ENCODE data around the gene KNDC1.
"Not testable (repeated sequence)": the region's sequence is repeated elsewhere in the genome, so short reads cannot be mapped to it uniquely, and the experiment has no call there.

The KNDC1 gene

GRCh38 chr10:133247681-133248333 is 87.8 kb downstream of the KNDC1 start:
- DNase-seq, result no peak

GRCh38 chr10:133248334-133248715 is 88.3 kb downstream of the KNDC1 start:
- DNase-seq, result no peak

DNA sequence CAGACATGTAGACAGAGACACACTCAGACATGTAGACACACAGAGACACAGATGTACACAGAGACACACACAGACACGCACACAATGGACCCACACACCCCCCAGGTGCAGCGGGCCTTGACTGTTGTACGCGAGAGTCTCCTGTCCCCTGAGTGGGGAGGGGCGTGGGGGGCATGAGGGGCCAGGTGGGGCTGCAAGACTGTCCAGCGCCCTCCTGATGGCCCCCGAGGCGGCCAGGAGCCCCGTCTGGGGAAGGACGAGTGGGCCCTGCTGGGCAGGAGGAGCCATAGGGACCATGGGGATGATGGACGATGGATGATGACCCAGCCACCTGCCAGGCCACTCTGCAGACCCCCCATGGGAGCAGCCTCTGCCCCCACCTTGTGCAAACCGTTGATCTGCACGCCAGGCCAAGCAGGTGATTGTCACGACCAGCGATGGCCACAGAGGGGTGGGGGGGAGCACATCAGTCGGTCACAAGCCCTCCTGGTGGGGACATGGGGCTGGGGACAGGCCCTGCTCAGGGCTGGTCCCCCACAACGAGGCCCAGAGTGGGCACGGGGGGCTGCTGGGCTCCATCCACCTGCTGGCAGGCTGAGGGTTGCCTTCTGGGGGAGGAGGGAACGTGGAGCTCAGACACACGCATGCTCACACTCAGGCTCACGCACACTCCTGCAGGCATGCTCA is 89.2 kb downstream of the KNDC1 start:
- no peak for DNase-seq

DNA sequence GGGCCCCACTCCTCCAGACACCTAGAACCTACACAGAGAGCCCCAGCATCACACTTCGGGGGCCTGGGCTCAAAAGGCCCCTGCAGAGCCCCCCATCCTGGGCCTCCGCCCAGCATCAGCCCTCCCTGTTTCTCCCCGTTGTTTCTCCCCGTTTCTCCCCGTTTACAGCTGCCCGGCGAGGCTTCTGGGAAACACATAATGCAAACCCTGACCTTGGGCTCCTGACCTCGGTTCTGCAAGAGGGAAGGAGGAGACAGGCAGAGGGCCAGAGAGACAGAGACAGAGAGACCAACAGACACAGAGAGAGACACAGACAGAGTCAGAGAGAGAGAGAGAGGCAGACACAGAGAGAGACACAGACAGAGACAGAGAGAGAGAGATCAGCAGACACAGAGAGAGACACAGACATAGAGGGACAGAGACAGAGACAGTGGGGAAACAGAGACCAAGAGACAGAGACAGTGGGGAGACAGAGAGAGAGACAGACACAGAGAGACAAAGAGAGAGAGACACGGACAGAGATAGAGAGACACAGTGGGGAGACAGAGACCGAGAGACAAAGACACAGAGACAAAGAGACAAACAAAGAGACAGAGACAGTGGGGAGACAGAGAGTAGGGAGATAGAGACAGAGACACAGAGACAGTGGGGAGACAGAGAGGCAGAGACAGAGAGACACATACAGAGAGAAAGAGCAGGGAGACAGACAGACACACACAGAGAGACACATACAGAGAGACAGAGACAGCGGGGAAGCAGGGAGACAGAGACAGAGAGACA is 90.1 kb downstream of the KNDC1 start:
- no peak for DNase-seq

DNA sequence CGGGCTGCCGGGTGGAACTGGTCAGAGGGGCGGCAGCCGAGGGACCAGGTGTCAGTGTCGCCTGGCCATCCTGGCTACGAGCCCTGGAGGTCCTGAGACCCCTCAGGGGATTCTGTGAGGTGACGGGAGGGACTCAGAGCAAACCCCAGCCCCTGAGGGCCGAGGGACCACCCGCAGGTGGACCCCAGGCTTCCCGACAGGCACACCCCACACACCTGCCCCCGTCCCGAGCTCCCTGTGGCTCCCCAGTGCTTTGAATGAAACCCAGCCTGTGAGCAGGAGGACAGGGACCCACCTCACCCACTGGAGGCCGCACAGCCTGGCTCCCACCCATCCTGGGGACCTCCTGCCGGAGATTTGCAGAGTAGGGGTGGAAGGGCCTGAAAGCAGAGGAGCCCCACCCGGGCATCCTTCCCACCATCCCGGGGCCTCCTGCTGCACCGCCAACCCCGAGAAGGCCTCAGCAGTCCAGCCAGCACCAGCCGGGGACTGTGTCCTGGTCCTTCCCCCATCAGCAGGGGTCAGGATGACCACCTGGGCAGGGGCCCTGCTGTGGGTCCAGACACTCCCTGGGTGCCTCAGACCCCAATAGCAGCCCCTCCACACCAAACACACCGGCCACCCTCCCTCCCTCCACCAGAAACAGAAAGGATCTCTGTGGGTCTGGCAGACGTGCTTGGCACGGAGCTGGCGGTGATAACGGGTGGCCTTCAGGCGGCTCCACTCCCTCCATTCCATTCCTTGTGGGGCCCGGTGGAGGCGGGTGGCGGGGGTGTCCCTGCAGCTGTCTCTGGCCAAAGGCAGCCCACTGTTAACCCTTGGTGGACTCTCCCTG is 91.6 kb downstream of the KNDC1 start:
- no peak for DNase-seq

GRCh38 chr10:133252223-133252552 is 92.2 kb downstream of the KNDC1 start:
- no peak for DNase-seq

GRCh38 chr10:133253361-133253955 is 93.4 kb downstream of the KNDC1 start:
- no peak for DNase-seq

DNA sequence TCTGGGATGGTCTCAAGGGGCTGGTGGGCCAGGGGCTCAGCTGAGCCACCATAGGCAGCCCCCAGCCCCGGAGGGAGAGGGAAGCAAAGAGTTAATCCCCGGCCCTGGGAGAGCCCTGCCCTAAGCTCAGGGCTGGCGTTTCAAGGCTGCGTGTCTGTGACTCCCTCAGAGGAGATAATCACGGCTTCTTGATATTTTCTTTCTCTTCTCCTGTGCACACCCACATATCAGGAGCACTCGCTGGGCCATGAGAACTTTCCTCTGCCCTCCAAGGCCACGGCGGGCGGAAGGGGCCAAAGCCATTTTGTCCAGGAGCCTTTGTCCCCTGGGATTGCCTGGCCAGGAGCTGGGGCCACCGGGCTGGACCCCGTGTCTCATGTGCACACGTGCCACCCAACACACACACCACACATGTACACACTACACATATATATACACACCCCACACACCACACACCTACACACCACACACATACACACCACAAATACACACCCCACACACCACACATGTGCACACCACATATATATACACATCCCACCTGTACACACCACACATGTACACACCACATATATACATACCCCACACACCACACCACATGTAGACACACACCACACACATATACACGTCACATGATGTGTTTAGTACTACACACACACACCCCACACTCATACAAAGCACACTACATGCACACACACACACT is 94.6 kb downstream of the KNDC1 start:
- no peak for DNase-seq

DNA sequence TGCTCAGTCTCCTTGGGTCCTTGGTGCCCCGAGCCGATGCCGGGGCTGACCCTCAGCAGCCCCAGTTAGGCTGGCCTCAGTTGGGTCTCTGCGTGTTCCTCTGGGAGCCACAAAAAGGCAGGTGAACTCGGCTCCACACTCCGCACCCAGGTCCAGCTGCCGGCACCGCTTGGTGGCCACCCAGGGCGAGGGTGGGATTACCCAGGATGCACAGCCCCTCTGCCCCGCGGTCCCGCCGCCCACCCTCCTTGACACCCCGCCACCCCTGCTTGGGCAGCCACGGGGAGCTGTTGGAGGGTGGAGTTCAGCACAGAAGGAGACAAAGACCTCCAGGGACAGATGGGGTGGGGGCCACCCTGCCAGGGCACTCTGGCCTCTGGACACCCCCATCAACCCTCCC is 95.3 kb downstream of the KNDC1 start:
- DNase-seq, result no peak

DNA sequence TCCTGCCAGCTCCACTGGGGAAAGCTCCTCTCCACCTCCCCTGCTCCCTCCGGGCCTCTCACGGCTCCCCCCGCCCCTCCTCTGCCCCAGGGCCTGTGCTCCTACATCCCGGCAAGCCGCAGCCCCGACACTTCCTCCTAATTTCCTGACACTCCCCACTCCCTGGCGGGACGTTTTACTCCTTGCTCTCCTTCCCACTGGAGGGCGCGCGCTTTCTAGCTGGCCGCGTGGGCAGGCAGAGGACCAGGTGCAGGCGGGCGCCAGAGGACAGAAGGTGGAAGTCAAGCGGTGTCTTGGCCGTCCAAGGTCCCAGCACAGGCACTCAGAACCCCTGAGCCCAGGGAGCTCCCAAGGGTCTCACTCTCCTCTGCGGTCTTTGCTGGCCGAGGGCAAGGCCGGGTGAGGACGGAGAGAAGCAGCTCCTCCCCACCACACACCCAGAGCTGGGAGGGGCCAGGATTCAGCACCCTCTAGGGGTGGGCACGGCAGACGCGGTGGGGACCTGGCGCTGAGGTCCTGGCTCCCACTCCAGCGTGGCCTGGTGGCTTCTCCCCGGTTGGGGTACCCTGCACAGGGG is 97.6 kb downstream of the KNDC1 start:
- peak; percentile 18 for DNase-seq

DNA sequence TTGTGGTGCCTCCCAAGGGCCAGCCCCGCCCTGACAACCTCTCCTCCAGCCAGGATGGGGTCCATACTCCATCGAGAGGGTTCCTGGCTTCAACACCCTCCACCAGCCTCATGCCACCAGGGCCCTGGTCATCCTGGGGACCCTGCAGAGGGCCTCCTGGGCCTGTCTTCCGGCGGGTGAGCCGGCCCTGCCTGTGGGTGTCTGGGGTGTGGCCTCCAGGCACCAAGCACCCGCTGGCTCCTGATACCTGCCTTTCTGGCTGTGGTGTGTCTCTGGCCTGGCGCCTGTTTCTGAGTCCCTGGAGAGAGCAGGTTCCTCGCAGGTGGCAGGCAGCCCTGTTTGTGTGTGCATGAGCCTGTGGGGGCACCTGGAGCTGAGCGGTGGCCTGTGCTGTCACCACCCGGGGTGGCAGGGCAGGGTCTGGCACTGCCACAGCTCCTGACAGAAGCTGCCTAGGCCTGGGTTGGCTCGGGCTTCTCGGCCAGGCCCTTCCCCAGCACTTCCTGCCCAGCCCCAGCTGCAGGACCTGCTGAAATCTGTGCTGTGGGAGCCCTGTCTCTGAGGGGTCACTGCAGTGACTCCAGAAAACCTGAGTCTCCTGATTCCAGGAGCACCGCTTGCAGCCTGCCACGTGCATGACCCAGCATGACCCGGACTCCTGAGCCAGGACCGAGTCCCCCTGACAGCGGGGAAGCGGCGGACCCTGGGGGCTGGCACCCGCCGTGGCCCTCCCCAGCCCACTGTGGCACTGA is 98.2 kb downstream of the KNDC1 start:
- DNase-seq, result peak; percentile 54

DNA sequence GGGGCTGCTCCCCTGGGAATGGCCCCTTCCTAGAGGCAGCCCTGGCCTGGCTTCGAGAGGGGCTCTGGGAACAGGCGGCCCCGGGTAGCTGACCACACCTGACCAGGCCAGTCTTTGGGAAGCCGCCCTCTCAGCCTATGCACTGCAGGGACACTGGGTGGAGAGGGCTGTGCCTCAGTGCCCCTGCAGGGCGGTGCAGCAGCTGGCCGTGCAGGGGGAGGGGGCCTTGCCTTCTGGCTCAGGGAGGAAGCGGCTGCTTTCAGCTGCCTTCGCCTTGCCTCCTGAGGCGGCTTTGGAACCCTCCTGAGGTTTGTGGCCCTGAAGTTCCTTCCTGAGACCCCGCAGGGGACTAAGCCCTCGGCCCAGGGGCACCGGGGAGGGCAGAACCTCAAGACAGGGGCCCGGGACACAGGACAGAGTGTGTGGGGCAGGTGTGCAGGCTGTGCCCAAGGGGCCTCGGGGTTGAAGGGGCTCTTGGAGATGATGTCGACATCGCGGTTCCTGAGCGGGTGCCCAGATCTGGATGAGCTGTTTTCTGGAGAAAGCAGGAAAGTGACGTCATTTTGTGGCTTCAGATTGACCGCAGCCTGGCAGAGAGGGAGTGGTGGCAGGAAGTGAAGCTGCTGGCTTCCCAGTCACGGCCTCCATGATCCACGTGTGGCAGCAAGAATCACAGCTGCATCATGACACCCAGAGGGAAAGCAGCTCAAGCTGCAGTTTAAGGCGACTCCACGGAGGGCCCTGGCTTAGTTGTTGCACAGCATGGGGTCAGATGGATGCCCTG is 99.0 kb downstream of the KNDC1 start:
- peak; percentile 96 for DNase-seq

GRCh38 chr10:133259602-133259989 is 99.6 kb downstream of the KNDC1 start:
- no peak for DNase-seq

DNA sequence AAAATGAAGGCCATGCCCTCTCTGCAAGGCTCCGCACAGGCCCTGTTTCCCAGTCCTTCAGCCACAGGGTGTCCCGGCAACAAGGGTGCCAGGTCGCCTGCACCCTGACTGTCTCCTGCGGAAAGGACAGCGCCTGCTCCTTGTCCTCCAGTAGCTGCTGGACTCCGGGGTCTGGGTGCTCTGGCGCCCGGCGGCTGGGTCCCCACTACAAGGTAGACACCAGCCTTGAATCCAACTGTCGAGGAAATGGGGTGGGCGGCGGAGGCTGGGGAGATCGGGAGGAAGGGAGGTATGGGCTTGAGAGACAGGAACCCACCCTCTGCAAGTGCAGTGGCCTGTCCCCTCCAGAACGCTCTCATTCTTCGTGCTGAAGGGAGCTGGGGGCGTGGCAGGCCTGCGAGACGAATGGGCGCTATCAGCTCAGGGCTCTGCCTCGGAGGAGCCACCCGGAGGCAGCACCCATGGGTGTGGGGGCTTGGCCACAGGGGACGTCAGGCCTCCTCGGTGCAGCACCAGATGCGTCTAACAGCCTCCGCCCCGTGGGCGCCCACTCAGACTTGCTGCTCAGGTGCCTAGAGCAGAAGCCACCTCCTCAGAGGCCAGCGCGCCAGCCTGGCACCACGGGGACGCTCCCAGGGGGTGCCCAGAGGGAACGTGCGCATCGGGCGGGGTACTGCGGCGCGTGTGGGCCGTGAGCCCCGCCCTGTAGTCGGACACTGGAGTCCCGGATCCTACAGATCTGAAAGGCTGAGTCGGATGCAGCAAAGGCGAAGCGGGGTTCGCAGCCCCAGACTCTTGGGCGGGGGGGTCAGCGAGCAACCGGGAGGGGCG is 101.1 kb downstream of the KNDC1 start:
- peak; percentile 59 for DNase-seq

- DNase-seq, result peak; percentile 88
These were observed 101.8 kb downstream of the KNDC1 start for GRCh38 chr10:133261726-133262325.

DNA sequence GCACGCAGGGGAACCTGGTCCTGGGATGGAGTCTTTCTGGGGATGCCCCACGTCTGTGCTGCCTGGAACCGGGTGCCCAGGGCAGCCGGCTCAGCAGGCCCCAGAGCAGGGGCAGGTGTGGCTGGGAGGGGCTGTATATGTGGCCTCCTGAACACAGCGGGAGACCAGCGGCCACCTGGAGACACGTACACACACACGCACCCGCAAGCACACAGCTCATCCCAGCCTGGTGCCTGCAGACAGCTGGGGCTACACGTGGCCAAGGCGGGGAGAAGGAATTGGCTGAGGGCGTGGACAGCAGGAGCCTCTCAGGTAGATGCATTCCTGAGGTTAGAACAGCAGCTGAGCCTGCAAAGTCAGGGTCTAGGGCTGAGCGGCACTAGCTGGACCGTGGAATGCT is 102.7 kb downstream of the KNDC1 start:
- DNase-seq, result no peak

- DNase-seq, result no peak
These were observed 103.7 kb downstream of the KNDC1 start for GRCh38 chr10:133263674-133264073.

DNA sequence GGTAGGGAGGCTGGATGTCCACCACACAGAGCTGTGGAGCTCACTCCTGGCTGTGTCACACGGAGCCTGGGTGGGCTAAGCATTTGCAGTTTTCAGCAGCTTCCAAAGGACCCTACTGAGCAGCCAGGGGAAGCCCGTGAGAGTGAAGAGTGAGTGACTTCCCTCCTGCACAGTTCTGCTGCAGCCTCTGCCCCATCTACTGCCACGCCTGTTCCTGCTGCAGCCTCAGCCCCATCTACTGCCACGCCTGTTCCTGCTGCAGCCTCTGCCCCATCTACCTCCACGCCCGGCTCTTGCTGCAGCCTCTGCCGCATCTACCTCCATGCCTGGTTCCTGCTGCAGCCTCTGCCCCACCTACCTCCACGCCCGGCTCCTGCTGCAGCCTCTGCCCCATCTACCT is 104.4 kb downstream of the KNDC1 start:
- peak; percentile 37 for DNase-seq

GRCh38 chr10:133265052-133265451 is 105.0 kb downstream of the KNDC1 start:
- not testable (repeated sequence) for DNase-seq
